AG10803 (cell line): ENCODE data around the gene CD72.
A peak's percentile ranks its signal among the peaks of the same experiment; 100 is the strongest.

Experiments
- DNase-seq: peaks from one replicate; pipeline ENCODE4 v3.0.0; 2010; ENCODE audit warnings: low read depth
- H3K4me3 ChIP-seq: 2 replicates; pipeline ENCODE4 v1.5.1; 2011; ENCODE audit warnings: mild to moderate bottlenecking, low read length, control low read depth
- TF ChIP-seq, protein P1 (sequence below): conservative IDR thresholded peaks from 2 replicates; pipeline ENCODE4 v1.5.1; 2011; ENCODE audit warnings: mild to moderate bottlenecking, low read length, control low read depth, inconsistent platforms

Gene CD72

DNA sequence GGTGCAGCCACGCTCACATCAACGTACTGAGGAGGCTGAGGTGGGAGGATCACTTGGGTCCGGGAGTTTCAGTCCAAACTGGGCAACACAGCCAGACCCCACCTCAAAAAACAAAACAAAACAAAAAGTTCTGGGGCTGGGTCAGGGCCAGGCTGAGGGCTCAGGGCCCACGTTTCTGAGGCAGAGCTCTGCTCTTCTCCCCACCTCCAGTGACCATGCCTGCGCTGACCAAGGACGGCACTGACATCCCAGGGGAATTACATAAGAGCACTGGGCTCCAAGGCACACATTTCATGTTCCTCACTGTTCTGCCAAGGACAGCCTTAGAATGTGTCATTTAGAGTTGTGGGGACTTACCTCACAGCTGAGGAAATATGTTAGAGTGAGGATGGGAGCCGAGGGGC, 53.6 kb downstream of the CD72 start:
- H3K4me3 ChIP-seq, result no peak overlapping the region
- TF ChIP-seq, protein P1, sequence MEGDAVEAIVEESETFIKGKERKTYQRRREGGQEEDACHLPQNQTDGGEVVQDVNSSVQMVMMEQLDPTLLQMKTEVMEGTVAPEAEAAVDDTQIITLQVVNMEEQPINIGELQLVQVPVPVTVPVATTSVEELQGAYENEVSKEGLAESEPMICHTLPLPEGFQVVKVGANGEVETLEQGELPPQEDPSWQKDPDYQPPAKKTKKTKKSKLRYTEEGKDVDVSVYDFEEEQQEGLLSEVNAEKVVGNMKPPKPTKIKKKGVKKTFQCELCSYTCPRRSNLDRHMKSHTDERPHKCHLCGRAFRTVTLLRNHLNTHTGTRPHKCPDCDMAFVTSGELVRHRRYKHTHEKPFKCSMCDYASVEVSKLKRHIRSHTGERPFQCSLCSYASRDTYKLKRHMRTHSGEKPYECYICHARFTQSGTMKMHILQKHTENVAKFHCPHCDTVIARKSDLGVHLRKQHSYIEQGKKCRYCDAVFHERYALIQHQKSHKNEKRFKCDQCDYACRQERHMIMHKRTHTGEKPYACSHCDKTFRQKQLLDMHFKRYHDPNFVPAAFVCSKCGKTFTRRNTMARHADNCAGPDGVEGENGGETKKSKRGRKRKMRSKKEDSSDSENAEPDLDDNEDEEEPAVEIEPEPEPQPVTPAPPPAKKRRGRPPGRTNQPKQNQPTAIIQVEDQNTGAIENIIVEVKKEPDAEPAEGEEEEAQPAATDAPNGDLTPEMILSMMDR, result no peak
- DNase-seq, result peak; percentile 64

DNA sequence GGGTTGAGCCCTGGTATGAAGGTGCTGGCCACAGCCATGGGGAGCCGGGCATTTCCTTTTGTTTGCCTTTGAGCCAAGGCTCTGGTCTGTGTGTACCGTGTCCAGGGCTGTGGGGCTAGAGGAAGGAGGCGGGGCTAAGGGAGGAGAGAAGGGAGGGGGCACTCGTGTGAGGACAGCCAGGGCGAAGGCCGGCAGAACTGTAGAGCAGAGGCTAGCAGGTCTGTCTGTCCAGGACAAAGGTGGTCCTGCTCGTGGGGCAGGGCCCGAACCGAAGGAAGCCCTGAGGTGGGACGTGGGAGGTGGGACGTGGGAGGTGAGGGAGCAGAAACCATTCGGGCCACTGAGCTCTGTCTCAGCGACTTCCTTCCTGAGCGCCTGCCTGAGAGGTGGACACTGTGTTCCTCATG, 54.4 kb downstream of the CD72 start:
- peak; percentile 24 for DNase-seq
- H3K4me3 ChIP-seq, result no peak overlapping the region
- TF ChIP-seq, protein P1, result no peak

DNA sequence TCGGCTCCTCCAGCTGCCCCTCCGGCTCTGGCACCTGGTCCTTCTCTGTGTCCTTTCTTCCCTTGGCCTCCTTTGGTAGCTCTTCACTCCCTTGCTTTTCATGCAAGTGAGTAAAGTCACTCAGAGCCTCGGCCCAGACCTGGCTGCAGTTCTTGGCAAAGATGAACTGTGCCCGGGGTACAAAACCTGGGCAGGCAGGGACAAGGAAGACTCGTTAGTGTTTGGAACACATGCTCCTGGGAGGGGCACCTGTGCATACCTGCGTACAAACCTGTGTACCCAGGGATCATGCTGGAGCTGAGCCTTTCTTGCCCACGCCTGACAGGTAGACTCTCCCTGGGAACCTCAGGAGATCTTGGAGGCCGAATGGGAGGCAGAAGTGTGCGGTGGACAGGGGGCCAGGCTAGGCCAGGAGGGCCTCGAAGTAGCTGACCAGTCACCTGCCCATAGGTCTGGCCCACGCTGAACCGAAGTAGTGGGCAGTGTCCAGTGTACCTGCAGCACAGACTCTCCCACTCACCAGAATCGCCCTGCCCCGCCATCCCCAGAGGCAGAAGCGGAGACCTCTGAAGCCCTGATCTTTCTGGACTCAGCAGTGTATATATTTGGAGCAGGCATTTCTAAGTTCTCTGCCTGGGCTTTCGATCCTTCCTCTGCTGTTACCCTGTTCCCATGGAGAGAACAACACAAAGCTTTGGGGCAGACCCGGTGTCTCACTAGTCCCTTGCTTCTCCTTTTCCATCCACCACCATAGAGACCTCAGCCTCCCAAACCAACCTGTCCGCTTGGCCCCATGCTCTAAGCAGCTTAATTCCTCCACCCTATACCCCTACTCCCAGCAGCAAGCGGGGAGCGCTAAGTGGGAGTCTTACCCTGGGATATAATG, 55.1 kb downstream of the CD72 start:
- no peak overlapping the region for H3K4me3 ChIP-seq

DNA sequence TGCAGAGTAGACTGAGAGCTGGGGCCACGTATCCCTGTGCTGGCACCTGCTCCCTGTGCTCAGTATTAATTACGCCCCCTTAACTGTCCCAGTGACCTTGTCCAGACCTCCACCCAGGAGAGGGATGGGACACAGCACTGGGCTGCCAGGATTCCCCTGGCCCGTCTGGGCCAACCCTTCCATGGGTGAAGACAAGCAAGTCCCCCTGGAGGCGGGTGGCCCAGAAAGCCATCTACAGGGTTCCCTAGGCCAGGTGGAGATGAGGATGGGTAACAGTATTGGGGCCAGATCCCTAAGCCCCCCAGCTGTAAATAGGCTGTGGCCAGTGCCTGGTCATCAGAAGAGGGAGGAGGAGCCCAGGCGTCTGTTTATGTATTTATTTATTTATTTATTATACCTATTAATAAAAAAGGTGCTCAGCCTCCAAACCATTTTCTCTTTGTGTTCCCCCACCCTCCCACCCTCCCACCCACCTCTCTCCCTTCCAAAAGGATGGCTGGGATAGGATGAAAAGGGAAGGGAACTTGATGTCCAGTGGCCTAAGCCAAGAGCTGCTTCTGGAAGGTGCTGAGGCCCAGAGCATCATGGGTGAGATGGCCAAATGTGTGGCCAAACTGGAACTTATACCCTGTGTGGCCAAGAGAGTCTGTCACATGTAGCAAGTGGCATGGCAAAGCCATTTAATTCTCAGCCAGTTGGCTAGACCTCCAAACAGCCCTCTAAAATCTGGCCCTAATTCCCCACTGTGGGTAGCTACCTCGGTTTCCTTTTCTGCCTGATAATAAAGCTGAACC, 56.5 kb downstream of the CD72 start:
- TF ChIP-seq, protein P1, result no peak
- no peak for DNase-seq
- no peak overlapping the region for H3K4me3 ChIP-seq

More for the DNA sequence above, 55.1 kb downstream of the CD72 start:
- TF ChIP-seq, protein P1, result no peak
- peak; percentile 25 for DNase-seq

DNA sequence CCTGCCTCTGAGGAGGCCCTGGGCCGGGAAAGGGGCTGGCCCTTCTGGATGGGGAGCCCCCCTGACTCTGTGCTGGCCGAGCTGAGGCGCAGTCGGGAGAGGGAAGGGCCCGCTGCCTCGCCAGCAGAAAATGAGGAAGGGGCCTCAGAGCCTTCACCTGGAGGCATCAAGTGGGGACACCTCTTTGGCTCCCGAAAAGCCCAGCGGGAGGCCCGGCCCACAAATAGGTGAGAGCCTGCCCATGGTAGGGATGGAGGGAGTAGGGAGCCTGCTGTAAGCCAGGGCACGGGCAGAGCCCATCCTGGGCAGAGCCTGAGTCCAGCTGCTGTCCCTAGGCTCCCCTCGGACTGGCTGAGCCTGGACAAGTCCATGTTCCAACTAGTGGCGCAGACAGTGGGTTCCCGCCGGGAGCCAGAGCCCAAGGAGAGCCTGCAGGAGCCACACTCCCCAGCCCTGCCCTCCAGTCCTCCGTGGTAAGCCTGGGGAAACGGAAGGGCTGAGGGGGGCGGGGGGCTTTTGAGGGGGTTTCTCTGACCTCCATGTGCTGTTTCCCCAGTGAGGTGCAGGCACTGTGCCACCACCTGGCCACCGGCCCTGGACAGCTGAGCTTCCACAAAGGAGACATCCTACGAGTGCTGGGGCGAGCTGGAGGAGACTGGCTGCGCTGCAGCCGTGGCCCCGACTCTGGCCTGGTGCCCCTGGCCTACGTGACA, 57.4 kb downstream of the CD72 start:
- TF ChIP-seq, protein P1, result no peak
- no peak for DNase-seq
- H3K4me3 ChIP-seq, result no peak overlapping the region
